Spleen (tissue), 11 donors: ENCODE measurements around the gene ACP6. TPM values are rescaled to one million over a fixed set of nuclear protein-coding genes. Genes with fewer than 3 reads are reported as not detected.

Source experiments
- DNase-seq: peaks from one replicate; pipeline ENCODE4 v3.0.0-alpha.2; 2020
- H3K27ac ChIP-seq, 8 donors: fragments of 200-600 bp; sonication (generic) in 7 of 8; 1 replicate in 4 of 8; 2 replicates in 4 of 8; pipeline versions ENCODE4 v1.5.0 to v1.8.0; 2016 to 2021; ENCODE audit warnings: inconsistent platforms in 4 of 8, mild to moderate bottlenecking in 4 of 8, moderate library complexity in 1 of 8
- H3K27me3 ChIP-seq, 7 donors: fragments of 200-600 bp; sonication (generic) in 6 of 7; replicated peaks in 1 of 7; 1 replicate in 4 of 7; 2 replicates in 3 of 7; pipeline versions ENCODE4 v1.5.0 to v1.8.0; 2016 to 2021; ENCODE audit warnings: inconsistent platforms in 3 of 7, mild to moderate bottlenecking in 1 of 7
- H3K36me3 ChIP-seq, 6 donors: fragments of 200-600 bp; sonication (generic) in 5 of 6; 1 replicate in 4 of 6; 2 replicates in 2 of 6; pipeline versions ENCODE4 v1.5.0 to v1.8.0; 2016 to 2021; ENCODE audit warnings: inconsistent platforms in 2 of 6
- H3K4me1 ChIP-seq, 6 donors: fragments of 200-600 bp; sonication (generic) in 5 of 6; 1 replicate in 3 of 6; 2 replicates in 3 of 6; pipeline versions ENCODE4 v1.5.0 to v1.8.0; 2016 to 2021; ENCODE audit warnings: inconsistent platforms in 3 of 6
- H3K4me3 ChIP-seq, 8 donors: fragments of 200-600 bp; sonication (generic) in 7 of 8; 1 replicate in 4 of 8; 2 replicates in 4 of 8; pipeline versions ENCODE4 v1.5.0 to v1.8.0; 2016 to 2021; ENCODE audit warnings: inconsistent platforms in 4 of 8, mild to moderate bottlenecking in 4 of 8, moderate library complexity in 2 of 8
- H3K9me3 ChIP-seq, 8 donors: fragments of 200-600 bp; sonication (generic) in 7 of 8; 1 replicate in 4 of 8; 2 replicates in 4 of 8; pipeline versions ENCODE4 v1.5.0 to v1.8.0; 2016 to 2021; ENCODE audit warnings: inconsistent platforms in 4 of 8
- CTCF ChIP-seq, 11 experiments: fragments of 200-600 bp in 7 of 11; fragments of 450-650 bp in 4 of 11; sonication (generic) in 4 of 11; IDR thresholded peaks in 8 of 11; conservative IDR thresholded peaks in 3 of 11; 1 replicate in 7 of 11; 2 replicates in 4 of 11; pipeline versions ENCODE4 v1.4.0 to v1.8.0; 2016 to 2021; ENCODE audit warnings: antibody characterized with exemption in 11 of 11, inconsistent platforms in 4 of 11, mild to moderate bottlenecking in 1 of 11
- POLR2A ChIP-seq, 3 donors: fragments of 450-650 bp; IDR thresholded peaks; one replicate each; pipeline ENCODE4 v1.5.1; 2017; ENCODE audit warnings: antibody characterized with exemption in 3 of 3, mild to moderate bottlenecking in 1 of 3
- POLR2AphosphoS5 ChIP-seq, 3 donors: sonication (generic); formaldehyde crosslinking; IDR thresholded peaks; one replicate each; pipeline ENCODE4 v1.5.1; 2017; ENCODE audit warnings: antibody characterized with exemption in 3 of 3
- WGBS, 5 donors: extraction: QIAGEN DNeasy Blood & Tissue Kit in 3 of 5; methylation state at CpG; one replicate each; pipeline versions ENCODE4 v1.1.5 to v1.1.7; 2013 to 2018; 5-methylcytosine and 5-hydroxymethylcytosine counted together
- intact Hi-C: fragments of 100-400 bp; cut with DNase I; formaldehyde crosslinking; loops from one replicate; pipeline ENCODE4 v1.15.0; 2023; ENCODE audit warnings: low total_unique reads
- polyA plus RNA-seq, 3 donors: library from polyadenylated mRNA; stranded (reverse); fragments of 200-250 nt; gene quantifications; one replicate each; pipeline ENCODE4 v1.2.1, GENCODE V29; 2013
- total RNA-seq, 7 donors: library from RNA; depleted of rRNA in 3 of 7; stranded (reverse); fragments of >200 nt in 3 of 7; fragmentation: NEBNext Ultra II Directional in 4 of 7; extraction: Animal tissue kit (Norgen Biotek cat#: 25700) in 4 of 7; gene quantifications; one replicate each; pipeline versions ENCODE4 v1.1.0 to v1.2.1, GENCODE V29; 2016 to 2021
- donor health status: healthy with polysubstance abuse.
- donor health status: DM: no; HTN: no; CAD: no; lungs with moderate emphysema.
- donor health status: DM: no; HTN: no; CAD: no.
- donor health status: Bipolar disorder and iron deficiency.
- donor health status: healthy.
- donor health status: DM: no; HTN: no; CAD: no.
- donor health status: DM: yes; HTN: yes; CAD: no.

ACP6 gene
- total and polyA plus RNA-seq, 10 donors = 7.1 to 18.8 (median 9.3) TPM

- Histone ChIP-seq H3K4me1 (peaks cover 0 to 17% (median 11%) of the 10 kb centered on the region in 6 donors), H3K27ac (no peak overlapping the region), H3K4me3 (no peak overlapping the region), H3K36me3 (peaks cover 0 to 22% (median 0%) of the 10 kb centered on the region in 6 donors), H3K27me3 (peaks cover 0 to 5% (median 0%) of the 10 kb centered on the region in 7 donors), H3K9me3 (no peaks in the 10 kb centered on the region)
- intact Hi-C loops = no loop called here
- no peak for DNase-seq
- TF ChIP-seq CTCF (IDR thresholded peaks at IDR 0.05 in 8 of 11, conservative IDR thresholded peaks at IDR 0.05 in 3 of 11) = no peak
- TF ChIP-seq POLR2A (IDR thresholded peaks at IDR 0.05) = no peak
- 75 to 81% (median 81%) methylated on average over 3 of the region's 3 CpGs for WGBS, 5 donors
These were observed 66.3 kb downstream of the ACP6 start for GRCh38 chr1:147603986-147604385.

- H3K4me3 ChIP-seq = peak overlapping the region; percentile 41 to 91 (median 79)
- 0 to 2% (median 1%) methylated on average over 16 to 42 of the region's 42 CpGs for WGBS, 5 donors
- H3K4me1 ChIP-seq = peaks cover 0 to 23% (median 19%) of the 10 kb centered on the region in 6 donors
- TF ChIP-seq CTCF (IDR thresholded peaks at IDR 0.05 in 8 of 11, conservative IDR thresholded peaks at IDR 0.05 in 3 of 11) (peak in 3 of 11 experiments; percentile 33 to 38 (median 34)), POLR2AphosphoS5 (IDR thresholded peaks at IDR 0.05) (no peak)
- H3K9me3 ChIP-seq = no peaks in the 10 kb centered on the region
- DNase-seq = no peak
- H3K36me3 ChIP-seq = peaks cover 0 to 7% (median 0%) of the 10 kb centered on the region in 6 donors
- peaks cover 0 to 20% (median 0%) of the 10 kb centered on the region in 7 donors for H3K27me3 ChIP-seq
- intact Hi-C loops = no loop called here
- H3K27ac ChIP-seq = peak overlapping the region in 7 of 8 donors; percentile 79 to 91 (median 85)
These were observed 69.9 kb downstream of the ACP6 start for GRCh38 chr1:147600119-147601111.

- intact Hi-C loops = loop anchor here (5.0 kb wide), 1 partner anchor 57 kb away; the partner anchor contains the start of gene BCL9
- H3K27ac ChIP-seq = peak overlapping the region; percentile 68 to 91 (median 84)
These were observed 70.8 kb downstream of the ACP6 start for GRCh38 chr1:147599362-147600118.

More at GRCh38 chr1:147599362-147600118, 70.8 kb downstream of the ACP6 start:
- peak; percentile 99 for DNase-seq
- H3K4me3 ChIP-seq = peak overlapping the region; percentile 52 to 91 (median 79)
- 0 to 2% (median 1%) methylated on average over 1 to 80 of the region's 80 CpGs for WGBS, 5 donors
- no peaks in the 10 kb centered on the region for H3K36me3 ChIP-seq
- peak; percentile 70 to 92 (median 82) for TF ChIP-seq POLR2AphosphoS5 (IDR thresholded peaks at IDR 0.05)
- TF ChIP-seq CTCF (IDR thresholded peaks at IDR 0.05 in 8 of 11, conservative IDR thresholded peaks at IDR 0.05 in 3 of 11) = peak in 1 of 11 experiments; percentile 38
- TF ChIP-seq POLR2A (IDR thresholded peaks at IDR 0.05) = peak in 1 of 3 donors; percentile 85
- H3K27me3 ChIP-seq = peaks cover 0 to 20% (median 0%) of the 10 kb centered on the region in 7 donors
- H3K9me3 ChIP-seq = no peaks in the 10 kb centered on the region
- peaks cover 0 to 23% (median 19%) of the 10 kb centered on the region in 6 donors for H3K4me1 ChIP-seq
